Left renal pelvis (tissue), 4 donors: ENCODE results near the gene ASCC3. TPM values are rescaled to one million over a fixed set of nuclear protein-coding genes. Genes with fewer than 3 reads are reported as not detected.

Source experiments
- DNase-seq, 4 donors: peaks; one replicate each; pipeline ENCODE4 v3.0.0-alpha.2; 2013; ENCODE audit warnings: low read depth in 4 of 4, low spot score in 3 of 4
- polyA plus RNA-seq, 4 donors: library from polyadenylated mRNA; unstranded; fragments of 120-200 nt; gene quantifications; one replicate each; pipeline ENCODE4 v1.2.1, GENCODE V29; 2013; ENCODE audit not compliant: insufficient read length in 4 of 4

ASCC3 gene, protein sequence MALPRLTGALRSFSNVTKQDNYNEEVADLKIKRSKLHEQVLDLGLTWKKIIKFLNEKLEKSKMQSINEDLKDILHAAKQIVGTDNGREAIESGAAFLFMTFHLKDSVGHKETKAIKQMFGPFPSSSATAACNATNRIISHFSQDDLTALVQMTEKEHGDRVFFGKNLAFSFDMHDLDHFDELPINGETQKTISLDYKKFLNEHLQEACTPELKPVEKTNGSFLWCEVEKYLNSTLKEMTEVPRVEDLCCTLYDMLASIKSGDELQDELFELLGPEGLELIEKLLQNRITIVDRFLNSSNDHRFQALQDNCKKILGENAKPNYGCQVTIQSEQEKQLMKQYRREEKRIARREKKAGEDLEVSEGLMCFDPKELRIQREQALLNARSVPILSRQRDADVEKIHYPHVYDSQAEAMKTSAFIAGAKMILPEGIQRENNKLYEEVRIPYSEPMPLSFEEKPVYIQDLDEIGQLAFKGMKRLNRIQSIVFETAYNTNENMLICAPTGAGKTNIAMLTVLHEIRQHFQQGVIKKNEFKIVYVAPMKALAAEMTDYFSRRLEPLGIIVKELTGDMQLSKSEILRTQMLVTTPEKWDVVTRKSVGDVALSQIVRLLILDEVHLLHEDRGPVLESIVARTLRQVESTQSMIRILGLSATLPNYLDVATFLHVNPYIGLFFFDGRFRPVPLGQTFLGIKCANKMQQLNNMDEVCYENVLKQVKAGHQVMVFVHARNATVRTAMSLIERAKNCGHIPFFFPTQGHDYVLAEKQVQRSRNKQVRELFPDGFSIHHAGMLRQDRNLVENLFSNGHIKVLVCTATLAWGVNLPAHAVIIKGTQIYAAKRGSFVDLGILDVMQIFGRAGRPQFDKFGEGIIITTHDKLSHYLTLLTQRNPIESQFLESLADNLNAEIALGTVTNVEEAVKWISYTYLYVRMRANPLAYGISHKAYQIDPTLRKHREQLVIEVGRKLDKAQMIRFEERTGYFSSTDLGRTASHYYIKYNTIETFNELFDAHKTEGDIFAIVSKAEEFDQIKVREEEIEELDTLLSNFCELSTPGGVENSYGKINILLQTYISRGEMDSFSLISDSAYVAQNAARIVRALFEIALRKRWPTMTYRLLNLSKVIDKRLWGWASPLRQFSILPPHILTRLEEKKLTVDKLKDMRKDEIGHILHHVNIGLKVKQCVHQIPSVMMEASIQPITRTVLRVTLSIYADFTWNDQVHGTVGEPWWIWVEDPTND (N-terminal part only)
- 10 to 100 TPM; 21.1 to 27.4 (median 24.1) TPM for polyA plus RNA-seq

DNA sequence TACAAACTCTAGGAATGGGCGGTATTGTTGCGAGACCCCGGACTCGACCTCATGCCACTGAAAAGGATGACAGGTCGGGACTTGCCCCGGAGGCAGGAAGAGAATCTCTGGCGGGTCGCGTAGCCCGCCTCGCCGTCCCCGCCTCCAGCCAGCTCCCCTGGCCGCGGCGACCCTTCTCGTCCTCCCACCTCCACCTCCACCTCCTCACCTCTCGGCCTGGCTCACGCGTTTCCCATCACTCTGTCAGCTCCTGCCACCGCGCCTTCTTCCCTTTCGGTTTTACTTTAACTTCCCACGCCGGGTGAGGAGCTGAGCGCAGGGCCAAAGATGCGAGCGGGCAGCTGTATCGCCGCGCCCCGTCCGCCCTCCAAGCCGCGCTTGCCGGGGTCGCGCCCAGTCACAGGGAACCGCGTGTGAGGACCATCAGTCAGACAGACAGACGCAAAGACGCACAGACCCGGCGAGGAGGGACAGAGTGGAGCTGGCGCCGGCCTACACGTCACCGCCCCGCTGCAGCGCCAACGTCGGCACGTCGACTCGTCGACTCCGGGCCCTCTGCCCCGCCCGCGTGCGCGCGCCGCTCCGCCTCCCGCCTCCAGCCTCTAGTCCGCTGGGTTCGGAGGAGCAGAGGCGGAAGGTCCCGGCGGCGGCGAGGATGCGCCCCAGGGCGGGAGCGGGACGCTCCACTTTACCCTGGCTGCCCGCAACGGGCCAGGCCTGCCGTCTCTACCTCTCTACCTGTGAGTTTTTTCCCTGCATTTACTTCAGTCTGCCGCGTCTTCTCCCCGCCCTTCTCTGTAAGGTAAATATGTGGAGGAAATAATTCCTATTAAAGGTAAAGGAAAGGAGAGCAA lies at the start of gene ASCC3:
Gene ASCC3 (minus strand): TSS at position 477 of the 854 bp plus-strand sequence. CDS start 13,332 bp downstream, outside the sequence.
- peak; percentile 71 to 77 (median 72) for DNase-seq

DNA sequence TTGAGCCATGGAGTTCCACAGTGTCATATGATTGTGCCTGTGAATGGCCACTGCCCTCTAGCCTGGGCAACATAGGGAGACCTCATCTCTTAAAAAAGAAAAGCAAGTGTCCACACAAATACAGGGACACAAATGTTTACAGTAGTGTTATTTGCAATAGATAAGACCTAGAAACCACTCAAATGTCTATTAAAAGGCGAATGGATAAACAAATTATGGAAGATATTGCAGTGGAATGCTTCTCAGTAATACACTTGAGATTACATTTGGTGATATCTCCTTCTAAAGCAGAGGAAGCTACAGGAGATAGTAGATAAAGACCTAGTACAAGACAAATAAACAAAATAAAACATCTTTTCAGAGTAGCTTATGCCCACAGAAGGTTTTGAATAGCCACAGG lies 44.6 kb upstream of the ASCC3 start:
- no peak for DNase-seq

- no peak for DNase-seq
Observed at GRCh38 chr6:100924534-100925227, 43.6 kb upstream of the ASCC3 start.

DNA sequence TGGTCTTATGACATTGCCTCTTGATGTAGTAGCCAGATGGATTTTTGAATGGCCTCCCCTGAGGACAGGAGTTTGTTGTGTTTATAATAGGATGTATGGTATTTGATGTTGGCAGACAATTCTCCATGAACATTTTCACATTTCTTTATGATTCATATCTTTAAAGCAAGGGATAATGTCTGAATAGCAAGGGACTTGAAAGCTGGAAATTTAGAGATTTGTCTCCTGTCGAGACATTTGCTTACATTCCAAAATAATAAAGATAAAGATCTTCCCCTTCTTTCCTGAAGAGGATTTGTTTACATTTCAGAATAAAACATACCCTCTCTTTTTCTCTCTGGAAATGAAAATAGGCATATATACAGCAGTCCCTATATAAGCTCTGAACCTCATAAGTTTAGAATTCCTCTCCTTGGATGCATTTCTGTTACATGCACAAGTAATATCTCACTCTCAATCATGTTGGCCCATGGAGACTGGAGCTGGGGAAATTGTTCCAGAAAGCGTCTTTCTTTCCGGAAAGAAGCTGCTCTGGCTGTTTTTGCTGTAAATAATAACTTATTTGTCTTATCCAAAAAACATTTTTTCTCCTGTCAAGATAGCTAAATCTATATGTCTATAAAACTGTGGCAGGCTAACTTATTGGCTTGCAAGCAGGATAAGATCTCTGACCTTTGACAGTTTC lies 42.5 kb upstream of the ASCC3 start:
- no peak for DNase-seq

DNA sequence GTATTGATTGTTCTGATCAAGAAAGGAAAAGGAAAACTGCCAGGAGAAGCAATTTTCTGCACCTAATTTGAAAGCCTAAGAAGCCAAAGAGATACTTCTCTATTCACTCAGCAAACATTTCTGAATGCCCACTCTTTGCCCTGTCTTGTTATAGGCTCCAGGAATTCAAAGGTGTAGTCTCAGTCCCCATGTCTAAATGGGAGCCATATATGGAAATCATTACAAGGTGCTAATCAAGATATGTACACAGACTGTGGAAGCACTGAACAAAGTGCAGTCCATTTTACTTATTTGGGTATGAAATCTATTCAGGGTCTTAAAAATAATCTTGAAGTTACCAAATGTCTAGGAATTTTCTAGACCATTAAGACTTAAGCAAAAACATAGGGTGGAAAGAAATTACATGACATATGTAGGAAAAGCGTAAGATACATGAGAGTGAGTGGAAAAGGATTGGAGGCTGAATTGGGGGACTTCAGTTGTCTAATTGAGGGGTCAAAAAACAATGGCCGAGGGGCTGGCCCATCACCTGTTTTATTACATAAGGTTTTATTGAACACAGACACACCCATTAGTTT lies 39.0 kb upstream of the ASCC3 start:
- no peak for DNase-seq

DNA sequence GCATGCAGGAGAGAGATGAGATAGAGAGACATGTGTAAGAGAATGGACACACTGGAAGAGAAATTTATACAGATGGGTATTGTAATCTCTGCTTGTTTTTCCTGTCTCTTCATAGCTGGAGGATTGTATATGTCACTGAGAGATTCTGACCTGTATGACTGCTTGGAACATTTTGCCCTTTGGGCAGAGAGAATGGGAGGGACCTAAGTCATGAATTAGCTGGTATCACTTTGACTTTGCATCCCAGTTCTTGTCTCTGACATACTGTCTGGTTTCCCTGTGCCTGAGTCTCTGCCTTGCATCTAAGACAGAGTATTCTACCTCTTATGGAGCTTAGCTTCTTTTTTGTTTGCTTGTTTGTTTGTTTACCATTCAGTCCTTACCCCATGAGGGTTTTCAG lies 37.0 kb upstream of the ASCC3 start:
- no peak for DNase-seq

GRCh38 chr6:100915876-100916275 lies 34.7 kb upstream of the ASCC3 start:
- DNase-seq = no peak

DNA sequence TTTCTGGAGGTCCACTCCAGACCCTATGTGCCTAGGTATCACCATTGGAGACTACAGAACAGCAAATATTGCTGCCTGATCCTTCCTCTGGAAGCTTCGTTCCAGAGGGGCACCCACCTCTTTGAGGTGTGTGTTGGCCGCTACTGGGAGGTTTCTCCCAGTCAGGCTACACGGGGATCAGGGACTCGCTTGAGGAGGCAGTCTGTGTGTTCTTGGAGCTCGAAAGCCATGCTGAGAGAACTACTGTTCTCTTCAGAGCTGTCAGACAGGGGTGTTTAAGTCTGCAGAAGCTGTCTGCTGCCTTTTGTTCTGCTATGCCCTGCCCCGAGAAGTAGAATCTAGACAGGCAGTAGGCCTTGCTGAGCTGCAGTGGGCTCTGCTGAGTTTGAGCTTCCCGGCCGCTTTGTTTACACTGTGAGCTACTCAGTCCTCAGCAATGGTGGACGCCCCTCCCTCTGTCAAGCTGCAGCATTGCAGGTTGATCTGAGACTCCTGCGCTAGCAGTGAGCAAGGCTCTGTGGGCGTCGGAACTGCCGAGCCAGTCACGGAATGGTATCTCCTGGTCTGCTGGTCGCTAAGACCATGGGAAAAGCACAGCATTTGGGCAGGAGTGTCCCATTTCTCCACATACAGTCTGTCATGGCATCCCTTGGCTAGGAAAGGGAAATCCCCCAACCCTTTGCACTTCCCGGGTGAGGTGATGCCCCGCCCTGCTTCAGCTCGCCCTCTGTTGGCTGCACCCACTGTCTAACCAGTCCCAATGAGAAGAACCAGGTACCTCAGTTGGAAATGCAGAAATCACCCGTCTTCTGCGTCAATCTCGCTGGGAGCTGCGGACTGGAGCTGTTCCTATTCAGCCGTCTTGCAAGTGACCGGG lies 32.5 kb upstream of the ASCC3 start:
- DNase-seq = no peak

- no peak for DNase-seq
Observed at GRCh38 chr6:100906325-100906724, 25.2 kb upstream of the ASCC3 start.

DNA sequence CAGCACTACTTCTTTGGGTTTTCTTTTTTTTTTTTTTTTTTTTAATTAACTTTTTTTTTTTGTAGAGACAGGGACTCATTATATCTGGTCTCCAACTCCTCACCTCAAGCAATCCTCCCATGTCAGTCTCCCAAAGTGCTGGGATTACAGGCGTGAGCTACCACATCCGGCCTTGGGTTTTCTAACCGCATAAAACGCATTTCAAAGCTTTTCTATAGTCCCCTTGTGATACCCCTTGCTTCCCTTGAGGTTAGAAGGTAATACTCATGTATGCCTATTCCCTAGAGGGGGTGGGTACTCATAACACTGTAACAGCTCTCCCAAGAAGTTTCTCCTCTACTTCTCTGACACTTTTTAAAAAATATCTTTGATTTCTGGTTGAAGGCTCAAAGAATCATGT lies 23.9 kb upstream of the ASCC3 start:
- no peak for DNase-seq

GRCh38 chr6:100904316-100904715 lies 23.2 kb upstream of the ASCC3 start:
- no peak for DNase-seq

DNA sequence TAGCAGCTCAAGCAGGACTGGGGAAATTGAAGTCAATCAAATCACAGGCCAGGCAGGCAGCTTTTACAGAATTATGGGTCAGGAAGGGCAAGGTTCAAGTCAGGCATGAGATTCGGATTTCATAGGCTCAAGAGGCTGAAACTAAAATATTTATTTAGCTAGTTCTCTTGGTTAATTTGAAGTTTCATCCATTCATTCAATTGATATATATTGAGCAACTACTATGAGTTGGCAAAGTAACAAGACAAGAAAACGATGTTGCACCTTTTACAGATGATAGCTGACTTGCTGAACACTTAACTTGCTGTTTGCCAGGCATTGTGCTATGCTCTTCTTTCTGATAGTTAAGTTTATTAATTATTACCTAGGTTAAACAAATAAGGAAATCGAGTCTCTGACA lies 20.5 kb upstream of the ASCC3 start:
- no peak for DNase-seq

DNA sequence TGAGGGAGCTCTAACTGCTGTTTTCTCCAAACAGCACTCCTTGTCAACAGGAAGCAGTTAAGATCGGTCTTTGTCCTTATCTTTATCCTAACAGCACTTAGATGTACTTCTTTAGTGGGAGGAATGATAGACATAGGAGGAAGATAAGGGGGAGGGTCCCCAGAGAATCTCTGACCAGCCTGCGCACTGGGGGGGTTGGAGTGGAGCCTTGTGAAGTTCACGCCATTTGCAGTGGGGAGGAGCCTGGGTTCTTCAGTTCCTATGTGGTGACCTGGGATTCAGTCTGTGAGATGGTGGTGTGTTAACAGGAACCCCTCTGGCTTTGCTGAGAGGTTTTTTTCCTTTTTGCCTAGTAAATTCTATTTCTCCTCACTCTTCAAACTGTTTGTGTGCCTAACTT lies 18.1 kb upstream of the ASCC3 start:
- no peak for DNase-seq

DNA sequence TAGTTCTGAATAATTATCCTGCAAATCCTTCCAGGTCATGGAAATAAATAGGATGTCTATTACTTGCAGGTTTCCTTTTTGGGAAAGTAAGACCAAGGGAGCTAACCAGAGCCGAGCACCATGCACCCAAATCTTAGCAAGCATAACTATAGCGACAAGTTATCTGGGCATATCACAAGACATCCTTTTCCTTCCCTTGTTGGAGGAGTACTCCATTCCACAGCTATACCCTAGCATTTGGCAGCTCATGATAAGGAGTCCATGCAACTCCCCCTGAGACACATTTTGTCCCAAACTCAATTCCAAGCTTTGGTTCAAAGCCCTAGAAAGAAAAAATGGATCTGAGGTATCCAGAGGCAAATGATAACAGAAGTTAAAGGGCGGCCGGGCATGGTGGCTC lies 16.5 kb upstream of the ASCC3 start:
- no peak for DNase-seq

DNA sequence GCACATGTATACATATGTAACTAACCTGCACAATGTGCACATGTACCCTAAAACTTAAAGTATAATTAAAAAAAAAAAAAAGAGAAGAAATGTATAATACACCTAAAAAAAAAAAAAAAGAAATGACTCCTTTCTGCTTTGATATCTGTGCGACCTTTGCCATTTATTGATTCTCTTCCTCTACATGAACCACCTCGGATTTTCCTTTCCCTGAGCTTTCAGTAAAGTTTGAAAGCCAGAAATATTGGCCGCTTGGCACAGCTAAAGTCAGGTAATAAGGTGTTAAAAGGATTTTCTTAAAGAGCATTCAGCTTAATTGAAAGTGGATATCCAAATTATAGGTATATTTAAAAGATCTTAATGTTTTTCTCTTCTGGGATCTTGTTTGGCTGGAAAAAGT lies 12.6 kb upstream of the ASCC3 start:
- DNase-seq = no peak

- no peak for DNase-seq
Observed at GRCh38 chr6:100892693-100893092, 11.6 kb upstream of the ASCC3 start.

GRCh38 chr6:100892116-100892515 lies 11.0 kb upstream of the ASCC3 start:
- no peak for DNase-seq

DNA sequence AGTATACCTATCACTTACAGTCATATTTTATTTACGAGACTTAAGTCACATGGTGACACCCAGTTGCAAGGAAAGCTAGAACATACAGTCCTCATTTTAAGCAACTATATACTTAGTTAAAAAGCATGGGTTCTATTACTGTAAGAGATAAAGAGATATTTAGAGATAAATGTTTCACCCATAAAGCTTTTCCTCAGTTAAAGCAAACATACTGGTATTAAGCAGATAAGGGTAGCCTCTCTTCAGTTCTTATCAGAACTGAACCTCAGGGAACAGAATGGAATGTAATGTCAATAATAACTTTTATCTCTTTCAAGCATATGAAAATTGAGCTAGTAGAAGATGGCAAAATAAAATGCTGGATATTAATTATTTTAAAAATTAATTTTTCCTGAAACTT lies 9.9 kb upstream of the ASCC3 start:
- DNase-seq = no peak
